H9 (cell line): Measurements from ENCODE around the gene FNDC4. TPM values are rescaled to one million over a fixed set of nuclear protein-coding genes. Genes with fewer than 3 reads are reported as not detected.
A peak's percentile ranks its signal among the peaks of the same experiment; 100 is the strongest.

Experiments used
- DNase-seq: peaks from one replicate; pipeline ENCODE4 v3.0.0-alpha.2; 2017
- H2AFZ ChIP-seq: one replicate; pipeline ENCODE4 v1.6.1; 2013; ENCODE audit warnings: mild to moderate bottlenecking, low read length, control low read depth, moderate library complexity
- H2AK5ac ChIP-seq: 2 replicates; pipeline ENCODE4 v1.6.1; 2013; ENCODE audit warnings: low read length, control low read depth, mixed read lengths; ENCODE audit not compliant: insufficient read length
- H2BK120ac ChIP-seq: one replicate; pipeline ENCODE4 v1.6.1; 2013; ENCODE audit warnings: low read depth, mild to moderate bottlenecking, low read length, control low read depth, inconsistent platforms; ENCODE audit not compliant: poor library complexity, severe bottlenecking
- H2BK12ac ChIP-seq: 2 replicates; pipeline ENCODE4 v1.6.1; 2013; ENCODE audit warnings: low read length, control low read depth, mixed read lengths, low read depth; ENCODE audit not compliant: insufficient read length
- H2BK15ac ChIP-seq: 2 replicates; pipeline ENCODE4 v1.6.1; 2013; ENCODE audit warnings: low read depth, low read length, control low read depth
- H2BK20ac ChIP-seq: one replicate; pipeline ENCODE4 v1.6.1; 2013; ENCODE audit warnings: low read depth, mild to moderate bottlenecking, low read length, control low read depth, inconsistent platforms; ENCODE audit not compliant: poor library complexity, severe bottlenecking
- H2BK5ac ChIP-seq: 2 replicates; pipeline ENCODE4 v1.6.1; 2013; ENCODE audit warnings: low read length, control low read depth, mixed read lengths; ENCODE audit not compliant: insufficient read length
- H3K14ac ChIP-seq: 2 replicates; pipeline ENCODE4 v1.6.1; 2013; ENCODE audit warnings: low read length, control low read depth; ENCODE audit not compliant: insufficient read depth
- H3K18ac ChIP-seq: 2 replicates; pipeline ENCODE4 v1.6.1; 2013; ENCODE audit warnings: low read depth, mild to moderate bottlenecking, mixed read lengths, low read length, control low read depth; ENCODE audit not compliant: insufficient read length
- H3K23ac ChIP-seq: 2 replicates; pipeline ENCODE4 v1.6.1; 2013; ENCODE audit warnings: low read length, control low read depth, mixed read lengths, low read depth; ENCODE audit not compliant: insufficient read length
- H3K23me2 ChIP-seq: 2 replicates; pipeline ENCODE4 v1.6.1; 2013; ENCODE audit warnings: low read depth, mild to moderate bottlenecking, mixed read lengths, low read length, control low read depth; ENCODE audit not compliant: insufficient read length, poor library complexity, severe bottlenecking
- H3K27ac ChIP-seq: 2 replicates; pipeline ENCODE4 v1.5.1; 2013; ENCODE audit warnings: low read length, control low read depth, mixed read lengths, low read depth; ENCODE audit not compliant: insufficient read length
- H3K27me3 ChIP-seq: 2 replicates; pipeline ENCODE4 v1.6.1; 2013; ENCODE audit warnings: low read length, control low read depth, inconsistent platforms; ENCODE audit not compliant: insufficient read depth
- H3K4ac ChIP-seq: 2 replicates; pipeline ENCODE4 v1.6.1; 2013; ENCODE audit warnings: low read depth, mild to moderate bottlenecking, control low read depth, inconsistent platforms, low read length, moderate library complexity
- H3K4me1 ChIP-seq: 2 replicates; pipeline ENCODE4 v1.6.1; 2013; ENCODE audit warnings: low read length, control low read depth, inconsistent platforms; ENCODE audit not compliant: insufficient read depth
- H3K4me2 ChIP-seq: 2 replicates; pipeline ENCODE4 v1.6.1; 2013; ENCODE audit warnings: low read length, control low read depth, mixed read lengths; ENCODE audit not compliant: insufficient read length, insufficient read depth
- H3K56ac ChIP-seq: 2 replicates; pipeline ENCODE4 v1.6.1; 2013; ENCODE audit warnings: low read depth, mild to moderate bottlenecking, mixed read lengths, low read length, control low read depth; ENCODE audit not compliant: insufficient read length
- H3K79me1 ChIP-seq: 2 replicates; pipeline ENCODE4 v1.6.1; 2013; ENCODE audit warnings: low read depth, mild to moderate bottlenecking, moderate library complexity, low read length, control low read depth, inconsistent platforms; ENCODE audit not compliant: insufficient read depth, poor library complexity, severe bottlenecking
- H3K79me2 ChIP-seq: 2 replicates; pipeline ENCODE4 v1.6.1; 2013; ENCODE audit warnings: low read length, control low read depth, inconsistent platforms; ENCODE audit not compliant: insufficient read depth
- H3K9ac ChIP-seq: 2 replicates; pipeline ENCODE4 v1.6.1; 2013; ENCODE audit warnings: low read length, control low read depth, mixed read lengths; ENCODE audit not compliant: insufficient read length; ENCODE audit errors: extremely low read depth
- H3K9me3 ChIP-seq: one replicate; pipeline ENCODE4 v1.6.1; 2013; ENCODE audit warnings: low read depth, low read length, inconsistent platforms; ENCODE audit not compliant: control insufficient read depth
- H3T11ph ChIP-seq: one replicate; pipeline ENCODE4 v1.6.1; 2013; ENCODE audit warnings: mild to moderate bottlenecking, low read length, control low read depth, inconsistent platforms
- H4K20me1 ChIP-seq: one replicate; pipeline ENCODE4 v1.6.1; 2013; ENCODE audit not compliant: control insufficient read depth, insufficient read length, insufficient read depth
- H4K5ac ChIP-seq: 2 replicates; pipeline ENCODE4 v1.6.1; 2013; ENCODE audit warnings: low read depth, mild to moderate bottlenecking, mixed read lengths, low read length, control low read depth; ENCODE audit not compliant: insufficient read length
- H4K8ac ChIP-seq: replicated peaks from 2 replicates; pipeline ENCODE4 v1.6.1; 2013; ENCODE audit warnings: low read length, control low read depth, mixed read lengths, low read depth; ENCODE audit not compliant: insufficient read length
- H4K91ac ChIP-seq: 2 replicates; pipeline ENCODE4 v1.6.1; 2013; ENCODE audit warnings: low read depth, mild to moderate bottlenecking, moderate library complexity, mixed read lengths, low read length, control low read depth; ENCODE audit not compliant: insufficient read length
- H3K27ac Mint-ChIP-seq, 3 experiments: 2 replicates in 2 of 3; 3 replicates in 1 of 3; pipeline ENCODE4 v1.8.0; 2020 to 2021; ENCODE audit warnings: mixed read lengths in 3 of 3, mild to moderate bottlenecking in 1 of 3, moderate library complexity in 1 of 3
- H3K27me3 Mint-ChIP-seq: 2 replicates; pipeline ENCODE4 v1.8.0; 2021; ENCODE audit warnings: low read depth, mild to moderate bottlenecking, moderate library complexity, mixed read lengths
- H3K36me3 Mint-ChIP-seq, 3 experiments: 2 replicates in 2 of 3; 3 replicates in 1 of 3; pipeline ENCODE4 v1.8.0; 2020 to 2021; ENCODE audit warnings: low read depth in 3 of 3, mixed read lengths in 3 of 3; ENCODE audit not compliant: insufficient read depth in 1 of 3
- H3K4me1 Mint-ChIP-seq, 2 experiments: 2 replicates each; pipeline ENCODE4 v1.8.0; 2020; ENCODE audit warnings: mixed read lengths in 2 of 2
- H3K4me3 Mint-ChIP-seq, 2 experiments: 2 replicates in 1 of 2; 3 replicates in 1 of 2; pipeline ENCODE4 v1.8.0; 2020 to 2021; ENCODE audit warnings: mild to moderate bottlenecking in 2 of 2, mixed read lengths in 2 of 2, moderate library complexity in 1 of 2
- H3K9me3 Mint-ChIP-seq, 2 experiments: 2 replicates in 1 of 2; 3 replicates in 1 of 2; pipeline ENCODE4 v1.8.0; 2020; ENCODE audit warnings: mild to moderate bottlenecking in 2 of 2, mixed read lengths in 2 of 2, moderate library complexity in 1 of 2
- CTCF ChIP-seq: fragments of 200-600 bp; sonication (generic); conservative IDR thresholded peaks from 3 replicates; pipeline ENCODE4 v1.8.0; 2021; ENCODE audit warnings: antibody characterized with exemption, mild to moderate bottlenecking
- WGBS: extraction: QIAGEN DNeasy Blood & Tissue Kit; methylation state at CpG from one replicate; pipeline ENCODE4 v1.1.7; 2013; ENCODE audit warnings: missing lambda C conversion rate, low lambda C conversion rate, mixed read lengths; ENCODE audit not compliant: insufficient read length; ENCODE audit errors: extremely low coverage; 5-methylcytosine and 5-hydroxymethylcytosine counted together
- total RNA-seq: library from RNA; stranded (reverse); gene quantifications from 2 replicates; pipeline ENCODE4 v1.2.1, GENCODE V29; 2021

FNDC4 gene
- total RNA-seq, 1 experiment from 2014 or later, result 21.5 TPM

GRCh38 chr2:27453968-27454367 lies 41.0 kb downstream of the FNDC4 start:
- WGBS, result no CpG with 5 or more reads among the region's 7 CpGs
- Histone ChIP-seq H3K27ac (no peak overlapping the region), H2BK120ac (no peak overlapping the region), H3K79me2 (no peaks in the 10 kb centered on the region), H3K9ac (no peak overlapping the region), H3K4ac (no peak overlapping the region), H2BK5ac (no peak overlapping the region), H3T11ph (no peak overlapping the region), H3K9me3 (no peaks in the 10 kb centered on the region), H3K4me1 (no peaks in the 10 kb centered on the region), H2AK5ac (no peak overlapping the region), H4K91ac (no peak overlapping the region), H3K4me2 (no peak overlapping the region), H3K18ac (no peak overlapping the region), H3K56ac (no peak overlapping the region), H2BK15ac (no peak overlapping the region), H2BK20ac (no peak overlapping the region), H3K14ac (no peak overlapping the region), H2BK12ac (no peak overlapping the region), H4K5ac (no peak overlapping the region), H3K27me3 (no peaks in the 10 kb centered on the region), H4K20me1 (no peaks in the 10 kb centered on the region), H3K23ac (no peak overlapping the region), H3K23me2 (no peaks in the 10 kb centered on the region), H2AFZ (no peak overlapping the region), H3K79me1 (no peaks in the 10 kb centered on the region), H4K8ac (no peak overlapping the region)
- no peak overlapping the region for H3K4me3 Mint-ChIP-seq
- no peaks in the 10 kb centered on the region for H3K27me3 Mint-ChIP-seq
- peak; percentile 33 for DNase-seq
- H3K4me1 Mint-ChIP-seq, result no peaks in the 10 kb centered on the region
- H3K9me3 Mint-ChIP-seq, result no peaks in the 10 kb centered on the region
- peaks cover 6 to 53% (median 21%) of the 10 kb centered on the region in 3 experiments; a peak in 6 of 7 replicates for H3K36me3 Mint-ChIP-seq
- H3K27ac Mint-ChIP-seq, result peak overlapping the region in 1 of 3 experiments; percentile 45; a peak in 4 of 7 replicates
- TF ChIP-seq CTCF, result peak; percentile 34; the same call in 1 of the 3 replicates
